ELF-1 (cell line): ENCODE data around the gene GLIS1.
A peak's percentile ranks its signal among the peaks of the same experiment; 100 is the strongest.

ENCODE experiments used
- DNase-seq: peaks from one replicate; pipeline ENCODE4 v3.0.0-alpha.2; 2016; ENCODE audit warnings: low read depth, low spot score

GLIS1 gene

GRCh38 chr1:53618500-53619366 is 120.2 kb downstream of the GLIS1 start:
- no peak for DNase-seq

DNA sequence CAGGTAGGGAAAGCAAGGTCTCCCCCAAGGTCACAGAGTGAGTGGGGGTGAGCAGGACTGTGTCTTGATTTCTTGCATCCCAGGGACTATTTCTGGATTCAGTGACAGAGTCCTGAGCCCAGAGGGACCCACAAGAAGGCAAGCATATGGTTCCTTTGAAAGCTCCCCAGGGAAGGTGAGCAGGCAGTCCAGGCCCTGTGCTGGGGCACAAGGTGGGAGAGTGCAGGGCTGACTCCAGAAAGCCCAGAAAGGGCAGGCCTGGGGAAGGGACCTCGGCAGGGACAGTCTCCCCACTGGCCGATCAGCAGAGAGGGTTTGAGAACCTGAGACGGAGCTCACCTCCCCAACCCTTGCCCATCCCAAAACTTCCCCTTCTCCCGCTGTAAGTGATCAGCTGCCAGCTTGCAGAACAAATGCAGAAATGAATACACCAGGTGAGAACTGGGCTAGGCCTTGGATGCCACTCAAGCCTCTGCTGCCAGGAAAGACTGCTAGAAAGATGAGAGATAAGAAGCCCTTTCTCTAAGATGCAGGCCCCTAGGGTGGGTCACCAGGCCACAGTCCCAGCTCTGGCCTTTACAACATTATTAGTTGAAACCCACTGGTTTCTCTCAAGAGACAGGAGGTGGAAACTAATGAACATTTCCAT is 121.0 kb downstream of the GLIS1 start:
- DNase-seq: no peak

- no peak for DNase-seq
Observed at GRCh38 chr1:53617382-53617781, 121.6 kb downstream of the GLIS1 start.

DNA sequence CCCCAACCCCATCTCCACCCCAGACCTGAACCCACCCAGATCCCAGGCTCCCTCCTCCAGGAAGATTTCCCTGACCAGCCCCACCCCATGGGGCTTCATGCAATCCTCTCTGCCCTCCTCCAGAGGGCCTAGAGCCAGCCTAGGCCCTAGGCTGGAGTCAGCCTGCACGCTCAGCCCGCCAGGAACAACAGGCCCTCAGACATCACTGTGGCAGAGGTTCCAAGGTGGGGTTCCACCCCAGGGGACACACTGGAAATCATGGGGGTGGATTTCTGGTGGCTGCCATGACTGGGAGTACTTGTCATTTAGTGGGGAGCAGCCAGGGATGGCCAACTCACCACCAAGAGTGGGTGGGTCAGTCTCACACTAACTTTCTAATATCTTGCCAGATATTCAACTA is 122.0 kb downstream of the GLIS1 start:
- no peak for DNase-seq

GRCh38 chr1:53616511-53616910 is 122.5 kb downstream of the GLIS1 start:
- DNase-seq: no peak

DNA sequence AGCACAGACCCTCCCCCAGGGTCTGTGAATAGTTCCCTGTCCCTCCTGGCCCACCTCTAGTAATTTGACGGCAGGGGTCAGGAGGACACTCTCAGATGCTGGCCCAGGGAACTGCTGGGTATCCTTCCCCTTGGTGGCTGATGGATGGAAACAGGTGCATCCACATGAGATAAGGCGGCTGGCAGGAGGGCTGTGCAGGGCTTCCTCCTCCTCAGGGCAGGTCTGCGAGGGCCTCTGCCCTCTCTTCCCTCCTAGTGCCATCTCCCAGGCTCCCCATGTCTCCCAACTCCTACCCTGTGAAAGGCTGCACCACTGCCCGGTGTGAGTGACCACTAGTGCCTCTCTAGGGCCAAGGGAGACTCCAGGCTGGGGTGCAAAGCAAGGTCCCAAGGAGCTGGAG is 123.9 kb downstream of the GLIS1 start:
- DNase-seq: no peak

- DNase-seq: no peak
Observed at GRCh38 chr1:53614231-53615021, 124.5 kb downstream of the GLIS1 start.

- DNase-seq: no peak
Observed at GRCh38 chr1:53608676-53609075, 130.3 kb downstream of the GLIS1 start.

- no peak for DNase-seq
Observed at GRCh38 chr1:53608071-53608470, 130.9 kb downstream of the GLIS1 start.

DNA sequence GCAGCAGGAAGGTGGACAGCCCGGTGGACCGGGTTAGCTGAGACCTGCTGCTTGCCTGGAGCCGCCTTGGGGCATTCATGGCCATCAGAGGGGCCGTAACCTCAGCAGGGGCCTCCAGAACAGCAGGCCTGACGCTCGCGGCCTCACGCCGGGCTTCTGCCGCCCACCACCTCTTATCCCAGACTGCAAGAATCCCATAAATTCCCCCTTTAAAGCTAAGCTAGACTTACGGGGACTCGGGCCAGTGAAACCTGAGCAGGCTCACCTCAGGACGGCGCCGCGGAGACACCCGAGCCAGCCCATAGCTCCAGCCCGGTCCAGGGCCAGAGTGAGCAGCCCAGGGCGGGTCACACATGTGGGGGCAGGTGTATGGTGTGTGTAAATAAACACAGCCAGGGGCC is 132.3 kb downstream of the GLIS1 start:
- peak; percentile 90 for DNase-seq

- DNase-seq: no peak
Observed at GRCh38 chr1:53606197-53606596, 132.8 kb downstream of the GLIS1 start.

DNA sequence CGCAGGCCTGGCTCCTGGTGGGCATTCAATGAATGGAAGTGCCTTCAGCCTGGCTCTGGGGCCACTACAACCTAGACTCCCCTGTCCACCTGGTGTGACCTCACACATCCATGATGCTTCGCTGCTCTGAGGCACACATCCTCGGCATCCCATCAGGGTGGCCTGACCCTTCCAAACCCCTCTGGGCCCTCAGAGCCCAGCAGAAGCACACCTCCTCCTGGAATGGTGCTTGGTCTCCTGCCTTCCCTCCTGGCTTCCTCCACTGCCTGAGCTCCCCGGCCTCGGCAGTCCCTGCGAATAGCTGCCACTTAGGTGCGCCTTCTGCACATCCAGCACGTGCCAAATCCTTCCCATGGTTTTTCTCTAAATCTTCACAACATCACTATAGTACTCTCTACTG is 133.8 kb downstream of the GLIS1 start:
- DNase-seq: no peak

DNA sequence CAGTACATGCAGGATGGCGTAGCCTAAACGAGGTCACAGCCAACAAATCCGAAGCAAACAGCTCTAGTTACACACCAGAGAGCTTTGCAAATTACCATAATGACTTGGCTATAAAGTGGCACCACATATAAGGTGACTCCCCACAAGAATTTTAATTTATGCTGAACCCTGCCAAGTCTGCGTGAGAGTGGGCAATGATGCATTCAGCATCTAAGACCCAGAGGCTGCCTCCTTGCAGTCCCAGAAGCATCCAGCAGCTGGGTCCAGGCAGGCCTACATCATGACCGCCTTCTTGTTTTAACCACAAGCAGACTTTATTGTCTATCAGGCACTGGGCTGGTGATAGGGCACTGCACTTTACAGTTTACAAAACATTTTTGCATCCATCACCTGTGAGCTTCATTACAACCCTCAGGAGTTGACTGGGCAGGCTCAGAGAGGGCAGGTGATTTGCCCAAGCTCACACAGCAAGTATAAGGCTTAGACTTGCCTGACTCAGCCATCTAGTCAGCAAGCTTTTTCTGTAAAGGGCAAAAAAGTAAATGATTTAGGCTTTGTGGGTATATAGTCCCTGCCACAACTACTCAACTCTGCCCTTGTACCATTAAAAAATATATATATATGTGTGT is 134.6 kb downstream of the GLIS1 start:
- DNase-seq: no peak

- no peak for DNase-seq
Observed at GRCh38 chr1:53603431-53603830, 135.5 kb downstream of the GLIS1 start.

DNA sequence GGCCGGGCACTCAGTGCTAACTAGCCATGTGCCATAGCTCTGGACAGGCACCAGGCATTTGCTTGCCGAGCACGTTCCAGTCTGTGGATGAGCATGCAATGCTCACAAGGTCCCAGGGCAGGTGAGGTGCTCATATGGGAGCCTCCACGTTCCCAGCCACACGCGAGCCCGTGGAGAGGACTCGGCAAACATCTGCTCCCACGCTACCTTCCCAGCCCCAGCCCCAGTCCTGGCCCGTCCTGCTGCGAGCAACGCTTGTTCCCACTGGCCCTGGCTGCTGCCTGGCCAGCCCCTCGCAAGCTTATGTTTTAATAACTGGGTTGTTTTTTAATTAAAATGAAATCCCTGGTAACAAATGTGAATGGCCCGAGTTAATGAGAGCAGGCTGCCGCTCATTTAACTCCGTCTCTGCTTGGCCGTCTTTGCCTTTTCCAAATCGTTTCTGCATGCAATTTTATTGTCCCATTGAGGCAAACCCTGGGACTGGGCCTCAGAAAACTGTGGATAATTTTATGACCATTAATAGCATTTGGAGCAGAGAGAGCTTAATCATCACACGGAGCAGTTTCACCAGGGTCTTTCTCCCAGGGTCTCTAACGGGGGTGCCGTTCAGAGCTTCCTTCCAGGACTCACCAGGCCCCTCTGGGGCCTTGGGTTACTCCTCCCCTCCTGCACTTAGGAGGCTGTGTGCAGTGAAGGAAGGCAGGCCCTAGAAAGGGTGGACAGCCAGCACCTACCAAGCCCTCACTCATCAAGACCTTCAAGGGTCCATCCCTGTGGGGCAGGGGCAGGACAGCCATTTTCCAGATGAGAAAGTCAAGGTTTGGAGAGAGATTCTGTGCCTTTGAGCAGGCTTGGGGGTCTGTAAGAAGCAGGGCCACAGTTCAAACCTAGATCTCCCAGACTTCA is 136.8 kb downstream of the GLIS1 start:
- DNase-seq: no peak

- DNase-seq: no peak
Observed at GRCh38 chr1:53601031-53601745, 137.8 kb downstream of the GLIS1 start.

DNA sequence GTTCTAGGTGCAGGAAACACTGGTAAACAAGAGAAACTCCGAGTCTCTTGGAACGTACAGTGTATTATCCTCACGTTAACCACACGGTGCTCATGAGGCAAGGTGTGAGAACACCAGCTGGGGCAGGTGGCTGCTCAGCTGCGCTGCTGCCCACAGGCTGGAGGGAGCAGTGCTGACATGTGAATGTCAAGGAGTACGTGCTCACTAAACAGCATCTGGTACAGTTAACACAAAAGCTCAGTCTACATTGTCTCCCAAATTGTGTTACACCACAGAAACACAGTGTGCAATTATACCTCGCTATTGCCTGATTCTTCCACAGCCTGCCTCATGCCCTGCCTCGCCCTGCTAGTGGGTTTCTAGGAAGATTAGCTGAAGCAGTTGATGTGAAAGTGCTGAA is 138.4 kb downstream of the GLIS1 start:
- no peak for DNase-seq

- DNase-seq: no peak
Observed at GRCh38 chr1:53600001-53600400, 139.0 kb downstream of the GLIS1 start.

- no peak for DNase-seq
Observed at GRCh38 chr1:53599481-53599880, 139.5 kb downstream of the GLIS1 start.

GRCh38 chr1:53598966-53599365 is 140.0 kb downstream of the GLIS1 start:
- no peak for DNase-seq
